Measurements from ENCODE around the gene BACH2.
"Not testable (repeated sequence)": the region's sequence is repeated elsewhere in the genome, so short reads cannot be mapped to it uniquely, and the experiment has no call there.

BACH2 gene

GRCh38 chr6:89985751-89986493, 310.7 kb downstream of the BACH2 start:
- DNase-seq, result no peak

DNA sequence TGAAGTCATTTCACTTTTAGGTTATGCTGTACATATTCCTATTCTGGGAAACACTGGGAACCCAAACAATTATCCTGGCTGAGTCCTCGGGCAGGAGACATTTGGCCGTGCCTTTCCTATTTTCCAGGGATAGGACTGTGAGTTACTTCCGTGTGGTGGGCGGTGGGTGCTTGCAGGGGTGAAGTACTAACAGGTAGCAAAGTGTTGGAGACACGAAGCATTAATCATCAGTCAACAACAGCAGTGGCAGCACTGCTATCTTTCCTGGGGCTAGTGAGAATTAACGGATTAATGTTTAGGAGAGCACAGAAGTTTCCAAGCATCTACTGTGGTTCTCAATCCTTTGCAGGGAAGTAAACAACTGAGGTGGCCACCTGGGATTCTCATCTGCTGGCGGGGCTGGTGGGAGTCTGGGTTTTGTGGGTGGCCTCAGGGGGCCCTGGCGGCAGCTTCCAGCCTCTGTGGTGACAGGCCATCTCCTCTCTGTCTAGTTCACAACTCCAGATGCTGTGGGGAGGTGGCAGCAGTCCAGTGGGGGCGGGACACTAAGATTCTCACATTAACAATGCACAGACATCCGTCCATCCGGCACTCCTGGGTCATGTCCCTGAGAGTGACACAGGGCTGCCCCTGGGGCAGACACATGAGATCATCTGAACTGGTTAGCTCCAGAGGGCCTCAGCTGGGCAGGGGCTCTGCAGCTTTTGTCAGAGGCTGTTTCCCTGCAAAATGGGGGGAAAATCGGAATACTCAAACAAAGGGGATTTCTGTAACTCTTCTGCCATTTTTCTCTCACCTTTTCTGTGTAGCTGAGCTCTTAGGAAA, 311.5 kb downstream of the BACH2 start:
- DNase-seq, result no peak

DNA sequence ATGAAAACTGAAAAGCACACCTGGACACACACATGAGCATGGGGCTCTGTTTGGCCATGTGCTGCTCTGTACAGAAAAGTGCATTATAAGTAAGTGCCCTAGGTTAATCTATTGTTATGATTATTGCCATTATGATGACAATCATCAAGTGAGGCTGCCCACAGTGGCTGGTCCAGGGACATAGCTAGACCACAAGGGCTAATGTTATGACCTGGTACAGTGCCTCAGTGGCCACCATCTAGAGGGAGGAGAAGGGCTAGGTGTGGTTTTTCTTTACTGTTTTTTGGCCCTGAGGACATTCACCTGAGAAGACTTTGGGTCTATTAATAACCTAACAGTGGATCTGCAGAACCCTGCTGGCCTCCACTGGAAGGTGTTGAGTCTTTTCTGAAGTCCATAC, 316.3 kb downstream of the BACH2 start:
- DNase-seq, result no peak

- peak in 1 of 5 donors; percentile 28 for DNase-seq
Observed at GRCh38 chr6:89979481-89980119, 317.0 kb downstream of the BACH2 start.

DNA sequence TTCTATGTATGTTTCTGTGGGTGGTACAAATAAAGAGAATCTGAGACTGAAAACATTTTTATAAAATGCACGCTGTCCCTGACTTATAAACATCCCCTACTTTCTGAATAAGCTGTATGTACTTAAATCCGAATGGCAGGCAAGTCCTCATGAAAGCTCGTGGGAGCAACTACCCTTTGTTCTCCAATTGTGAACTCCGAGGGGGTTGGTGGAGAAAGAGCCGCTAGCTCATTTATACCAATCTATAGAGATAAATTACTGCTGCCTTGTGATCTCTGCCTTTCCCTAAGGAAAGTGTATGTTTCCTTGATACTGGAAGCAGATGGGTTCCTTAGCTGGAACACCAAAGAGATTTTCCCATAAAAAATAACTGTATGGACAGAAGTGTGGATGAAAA, 317.9 kb downstream of the BACH2 start:
- DNase-seq, result no peak

GRCh38 chr6:89977808-89978748, 318.6 kb downstream of the BACH2 start:
- DNase-seq, result no peak

DNA sequence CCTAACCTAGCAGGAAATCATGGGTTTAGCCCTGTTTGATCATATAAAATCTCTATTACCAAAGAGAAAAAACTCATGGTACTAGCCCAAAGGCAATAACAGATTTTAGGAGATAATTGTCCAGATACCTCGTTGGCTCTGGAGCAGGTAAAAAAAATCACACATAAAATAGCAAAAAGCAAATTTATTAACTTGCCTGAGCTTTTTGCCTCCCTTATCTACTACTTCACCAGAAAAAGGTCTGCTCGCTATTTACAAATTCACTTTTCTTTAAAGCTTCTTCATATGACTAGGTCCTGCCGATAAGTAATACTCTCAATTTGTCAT, 320.0 kb downstream of the BACH2 start:
- DNase-seq, result no peak

DNA sequence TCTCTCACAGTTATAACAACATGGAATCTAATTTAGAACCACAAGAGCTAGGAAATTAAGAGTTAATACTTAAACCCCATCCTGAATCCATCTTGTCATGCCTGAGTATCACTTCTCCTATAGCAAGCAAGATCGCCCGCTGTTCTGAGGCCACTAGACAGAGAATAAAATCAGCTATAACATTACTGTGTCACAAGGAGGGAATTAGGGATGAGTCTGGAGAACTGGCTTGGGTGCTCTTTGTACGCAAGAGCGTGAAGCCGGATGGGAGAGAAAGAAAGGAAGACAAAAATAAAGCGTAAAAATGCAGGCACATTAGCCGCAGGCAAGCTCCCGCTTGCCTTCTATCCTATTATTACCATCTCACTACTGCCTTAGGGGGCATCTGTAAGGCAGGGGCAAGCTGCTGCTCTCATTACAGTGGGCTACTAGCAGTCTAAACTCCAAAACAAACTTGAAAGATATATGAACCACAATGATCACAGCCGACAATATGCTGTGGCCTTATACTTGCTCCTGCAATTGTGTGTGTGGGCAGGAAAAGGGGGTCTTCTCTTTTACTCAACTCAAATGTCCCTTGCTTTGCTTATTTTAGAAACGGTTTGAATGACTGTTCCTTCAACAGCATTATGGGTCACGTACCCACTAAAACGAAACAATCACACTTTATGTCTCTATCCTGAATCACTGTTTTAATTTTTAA, 320.5 kb downstream of the BACH2 start:
- DNase-seq, result no peak

DNA sequence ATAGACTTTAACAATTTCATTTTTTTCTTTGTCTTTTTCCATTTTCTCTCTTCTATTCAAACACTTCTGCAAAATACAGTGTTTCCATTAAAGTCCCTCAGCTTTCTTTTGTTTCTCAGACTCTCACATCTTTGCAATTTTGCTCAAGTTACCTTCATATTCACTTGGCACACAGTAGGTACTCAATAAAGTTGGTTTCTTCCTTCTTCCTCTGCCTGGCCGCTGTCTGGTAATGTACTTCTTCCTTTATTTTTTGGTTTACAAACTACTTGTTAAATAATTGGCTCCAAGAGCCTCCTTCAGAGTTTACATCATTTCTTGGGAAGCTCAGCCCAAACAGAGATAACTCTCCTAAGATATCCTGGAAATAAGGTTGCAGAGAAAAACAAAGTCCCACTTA, 321.3 kb downstream of the BACH2 start:
- no peak for DNase-seq

- DNase-seq, result no peak
Observed at GRCh38 chr6:89974834-89975233, 321.8 kb downstream of the BACH2 start.

DNA sequence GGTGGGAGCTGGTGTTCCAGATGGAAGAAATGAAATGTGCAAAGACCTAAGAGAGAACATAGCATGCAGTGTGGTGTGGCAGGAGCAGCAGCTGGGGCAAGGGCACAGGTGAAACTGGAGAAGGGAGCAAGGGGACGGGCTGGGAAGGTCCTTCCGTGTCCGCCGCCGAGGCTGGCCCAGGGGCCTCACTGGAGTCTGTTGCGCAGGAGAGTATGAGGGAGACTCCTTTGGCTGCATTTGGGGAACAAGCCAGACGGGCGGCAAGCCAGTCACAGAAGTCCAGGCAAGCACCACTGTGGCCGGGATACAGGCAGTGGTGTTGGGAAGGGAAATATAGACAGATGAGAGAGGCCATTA, 324.6 kb downstream of the BACH2 start:
- DNase-seq, result no peak

DNA sequence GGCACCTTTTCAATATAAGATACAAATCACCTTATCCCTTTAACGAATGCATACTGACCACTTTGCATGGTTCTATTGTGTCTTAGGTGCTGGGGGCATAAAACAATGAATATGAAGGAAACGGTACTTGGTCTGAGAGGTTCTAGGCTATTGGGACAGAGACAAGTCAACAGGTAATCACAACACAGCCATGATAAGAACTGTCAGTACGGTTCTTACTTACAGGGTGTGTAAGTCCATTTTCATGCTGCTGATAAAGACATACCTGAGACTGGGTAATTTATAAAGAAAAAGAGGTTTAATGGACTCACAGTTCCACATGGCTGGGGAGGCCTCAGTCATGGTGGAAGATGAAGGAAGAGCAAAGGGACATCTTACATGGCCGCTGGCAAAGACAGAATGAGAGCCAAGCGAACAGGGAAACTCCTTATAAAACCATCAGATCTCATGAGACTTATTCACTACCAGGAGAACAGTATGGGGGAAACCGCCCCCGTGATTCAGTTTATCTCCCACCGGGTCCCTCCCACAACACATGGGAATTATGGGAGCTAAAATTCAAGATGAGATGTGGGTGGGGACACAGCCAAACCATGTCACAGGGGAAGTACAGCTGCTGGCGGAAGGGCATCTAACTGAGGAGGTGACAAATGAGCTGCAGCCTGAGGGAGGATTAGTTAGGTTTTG, 325.2 kb downstream of the BACH2 start:
- DNase-seq, result not testable (repeated sequence)

DNA sequence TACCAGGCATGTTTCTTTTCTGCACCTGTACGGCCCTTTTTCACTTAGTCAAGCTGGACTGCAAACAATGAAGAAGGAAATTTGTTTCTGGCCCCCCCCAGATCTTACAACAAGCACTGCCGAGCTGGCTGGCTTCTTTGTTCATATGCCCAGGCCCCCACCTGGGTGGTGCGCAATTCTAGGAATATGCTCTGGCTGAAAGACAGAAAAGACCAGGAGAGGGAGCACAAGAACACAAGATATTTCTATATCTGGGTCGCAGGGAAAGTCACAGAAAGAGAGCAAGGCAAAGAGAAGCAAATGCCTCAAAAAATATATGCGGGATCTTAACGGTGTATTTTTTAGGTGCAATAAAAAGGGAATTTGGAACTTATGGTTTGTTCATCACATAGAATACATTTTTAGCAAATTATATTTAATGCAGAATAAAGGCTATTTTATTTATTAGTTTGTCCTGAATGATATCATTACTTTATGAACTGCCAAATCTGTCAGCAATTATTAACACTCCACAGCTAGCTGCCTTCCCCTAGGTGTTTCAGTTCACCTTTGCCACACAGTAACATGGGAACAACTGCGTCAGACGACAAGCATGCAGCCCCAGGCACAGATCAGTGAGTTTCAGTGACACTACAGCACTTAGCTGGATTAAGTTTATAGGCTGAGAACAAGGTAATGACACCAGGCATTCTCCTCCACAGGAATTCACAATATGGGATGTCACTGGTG, 325.9 kb downstream of the BACH2 start:
- peak in 1 of 5 donors; percentile 12 for DNase-seq

- no peak for DNase-seq
Observed at GRCh38 chr6:89970072-89970471, 326.6 kb downstream of the BACH2 start.

DNA sequence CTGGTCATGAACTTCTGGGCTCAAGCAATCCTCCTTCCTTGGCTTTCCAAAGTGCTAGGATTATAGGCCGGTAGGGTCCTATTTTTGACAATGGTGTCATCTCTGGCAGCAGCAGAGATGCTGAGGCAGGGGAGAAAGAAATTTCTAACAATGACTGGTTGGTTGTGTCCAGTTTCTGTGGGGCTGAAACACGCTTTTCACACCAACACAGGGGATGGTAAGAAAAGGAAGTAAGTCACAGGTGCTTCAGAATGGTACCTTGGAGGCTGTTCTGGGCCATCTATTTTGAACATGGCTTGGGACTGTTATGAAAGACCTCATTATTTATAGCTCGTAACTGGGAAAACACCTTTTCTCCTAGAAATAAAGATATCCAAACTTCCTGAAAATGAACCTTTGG, 329.7 kb downstream of the BACH2 start:
- DNase-seq, result no peak

- no peak for DNase-seq
Observed at GRCh38 chr6:89966228-89966544, 330.5 kb downstream of the BACH2 start.

DNA sequence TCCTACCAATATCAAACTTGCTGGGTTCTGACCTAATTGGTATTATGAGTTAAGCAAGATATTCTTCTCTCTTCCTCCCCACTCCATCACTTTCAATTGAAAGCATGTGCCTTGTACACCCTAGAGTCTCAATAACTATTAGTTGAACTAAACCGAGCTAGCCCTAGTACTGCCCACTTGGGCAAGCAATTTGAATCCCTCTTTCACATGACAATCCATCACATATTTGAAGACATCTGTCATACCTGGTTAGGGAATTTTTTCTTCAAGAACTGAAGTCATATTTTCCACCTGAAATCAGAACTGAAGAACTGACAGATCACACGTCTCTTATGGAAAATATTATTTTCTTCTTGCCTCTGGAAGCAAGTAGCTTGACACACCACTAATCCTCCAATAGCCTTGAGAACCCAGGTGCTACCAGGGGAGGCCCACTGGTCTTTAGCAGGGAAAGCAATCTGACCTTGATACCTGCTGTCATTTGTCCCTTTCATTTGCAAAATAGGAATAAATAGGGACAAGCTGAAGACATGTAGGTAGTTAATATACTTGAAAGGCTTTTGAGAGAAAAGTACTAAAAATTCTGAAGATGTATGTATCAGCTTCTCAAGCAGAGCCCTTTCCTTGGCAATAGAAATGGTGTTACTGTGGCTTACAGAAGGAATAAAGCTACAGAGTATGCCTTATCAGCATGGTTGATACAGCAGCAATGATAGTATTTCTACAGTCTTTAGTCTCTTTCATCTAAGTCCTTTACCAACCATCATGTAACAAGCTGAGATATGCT, 331.0 kb downstream of the BACH2 start:
- no peak for DNase-seq

DNA sequence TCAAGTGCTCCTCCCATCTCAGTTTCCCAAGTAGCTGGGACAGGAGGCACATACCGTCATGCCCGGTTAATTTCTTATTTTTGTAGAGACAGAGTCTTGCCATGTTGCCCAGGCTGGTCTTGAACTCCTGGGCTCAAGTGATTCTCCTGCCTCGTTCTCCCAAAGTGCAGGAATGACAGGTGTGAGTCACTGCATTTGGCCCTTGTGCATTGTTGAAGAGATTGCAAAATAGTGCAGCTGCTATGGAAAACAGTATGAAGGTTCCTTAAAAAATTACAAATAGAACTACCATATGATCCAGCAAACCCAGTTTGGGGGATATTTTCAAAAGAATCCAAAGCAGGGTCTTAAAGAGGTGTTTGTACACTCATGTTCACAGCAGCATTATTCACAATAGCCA, 333.3 kb downstream of the BACH2 start:
- DNase-seq, result no peak

DNA sequence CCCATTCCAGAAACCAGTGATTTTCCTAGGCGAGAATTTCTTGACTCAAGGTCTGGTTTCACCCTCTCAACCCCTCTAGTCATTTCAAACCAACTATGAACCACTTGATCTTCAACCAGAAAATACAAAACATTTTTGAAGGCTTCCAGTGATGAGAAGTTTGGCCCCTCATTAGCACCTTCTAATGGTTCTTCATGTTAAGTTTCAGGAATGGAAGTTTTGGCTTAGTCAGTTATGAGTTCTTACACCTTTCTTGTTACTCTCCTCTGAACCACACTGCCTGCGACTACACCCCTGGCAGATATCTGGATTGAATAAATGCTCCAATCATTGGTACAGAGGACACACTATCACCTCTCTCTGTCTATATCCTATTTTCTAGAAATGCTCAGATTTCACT, 335.2 kb downstream of the BACH2 start:
- no peak for DNase-seq

DNA sequence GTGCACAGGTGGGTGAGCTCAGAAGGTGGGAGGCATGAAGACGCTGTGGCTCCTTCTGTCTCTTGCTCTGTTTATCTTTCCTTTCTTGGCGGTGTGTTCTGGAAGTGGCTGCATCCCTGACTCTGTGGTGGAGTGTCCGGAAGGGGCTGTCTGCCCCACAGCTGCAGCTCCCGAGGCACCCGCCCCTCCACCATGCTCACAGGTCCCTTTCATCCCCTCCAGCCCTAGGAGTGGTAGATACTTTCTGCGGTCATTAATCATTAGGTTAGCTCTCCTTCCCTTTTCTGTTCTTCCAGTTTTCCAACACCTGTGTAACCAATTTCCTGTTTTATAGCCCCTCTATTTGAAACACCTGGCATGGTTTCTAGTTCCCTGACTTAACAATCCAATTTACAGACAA, 336.8 kb downstream of the BACH2 start:
- DNase-seq, result no peak
